ENCODE measurements around the gene ADAM33.
A peak's percentile ranks its signal among the peaks of the same experiment; 100 is the strongest.

The ADAM33 gene

GRCh38 chr20:3686867-3687321 lies 5.1 kb upstream of the ADAM33 start:
- no peak for DNase-seq

- DNase-seq = no peak
Measured at GRCh38 chr20:3686421-3686820, 4.6 kb upstream of the ADAM33 start.

- no peak for DNase-seq
Measured at GRCh38 chr20:3685341-3685740, 3.5 kb upstream of the ADAM33 start.

GRCh38 chr20:3681352-3681930 lies 369 bp downstream of the ADAM33 start:
- no peak for DNase-seq

- no peak for DNase-seq
Measured at GRCh38 chr20:3680701-3681351, 984 bp downstream of the ADAM33 start.

- no peak for DNase-seq
Measured at GRCh38 chr20:3679749-3680700, 1.8 kb downstream of the ADAM33 start.

GRCh38 chr20:3678856-3679720 lies 2.7 kb downstream of the ADAM33 start:
- DNase-seq = no peak

- no peak for DNase-seq
Measured at GRCh38 chr20:3678198-3678597, 3.6 kb downstream of the ADAM33 start.

- no peak for DNase-seq
Measured at GRCh38 chr20:3677733-3678132, 4.1 kb downstream of the ADAM33 start.

GRCh38 chr20:3674995-3675900 lies 6.6 kb downstream of the ADAM33 start:
- no peak for DNase-seq

GRCh38 chr20:3674447-3674846 lies 7.4 kb downstream of the ADAM33 start:
- DNase-seq = no peak

- DNase-seq = no peak
Measured at GRCh38 chr20:3673221-3674070, 8.4 kb downstream of the ADAM33 start.

GRCh38 chr20:3672547-3673171 lies 9.2 kb downstream of the ADAM33 start:
- no peak for DNase-seq

GRCh38 chr20:3671986-3672546 lies 9.7 kb downstream of the ADAM33 start:
- DNase-seq = no peak

GRCh38 chr20:3670945-3671344 lies 10.9 kb downstream of the ADAM33 start:
- DNase-seq = no peak

GRCh38 chr20:3670511-3670910 lies 11.3 kb downstream of the ADAM33 start:
- DNase-seq = peak in 1 of 2 experiments; percentile 37

GRCh38 chr20:3669710-3670367 lies 12.0 kb downstream of the ADAM33 start:
- DNase-seq = no peak

- no peak for DNase-seq
Measured at GRCh38 chr20:3667434-3668037, 14.3 kb downstream of the ADAM33 start.

- DNase-seq = no peak
Measured at GRCh38 chr20:3663858-3664257, 18.0 kb downstream of the ADAM33 start.
